ENCODE measurements around the gene GGA2.

DNA sequence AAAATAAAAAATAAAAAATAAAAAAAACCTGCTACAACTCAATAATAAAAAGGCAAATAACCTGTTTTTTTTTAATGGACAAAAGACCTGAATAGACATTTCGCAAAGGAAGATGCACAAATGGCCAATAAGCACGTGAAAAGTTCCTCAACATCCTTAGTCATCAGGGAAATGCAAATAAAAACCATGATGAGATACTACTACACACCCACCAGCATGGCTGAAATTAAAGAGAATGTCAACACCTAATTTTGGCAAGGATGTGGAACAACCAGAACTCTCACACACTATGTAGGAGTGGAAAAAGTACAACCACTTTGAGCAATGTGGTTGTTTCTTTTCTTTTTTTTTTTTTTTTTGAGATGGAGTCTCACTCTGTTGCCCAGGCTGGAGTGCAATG is 81.9 kb downstream of the GGA2 start:
- TF ChIP-seq POLR2A (IDR thresholded peaks at IDR 0.05) (no peak), POLR2AphosphoS5 (IDR thresholded peaks at IDR 0.05) (no peak), EP300 (IDR thresholded peaks at IDR 0.05) (no peak)
- TF ChIP-seq, protein P1, sequence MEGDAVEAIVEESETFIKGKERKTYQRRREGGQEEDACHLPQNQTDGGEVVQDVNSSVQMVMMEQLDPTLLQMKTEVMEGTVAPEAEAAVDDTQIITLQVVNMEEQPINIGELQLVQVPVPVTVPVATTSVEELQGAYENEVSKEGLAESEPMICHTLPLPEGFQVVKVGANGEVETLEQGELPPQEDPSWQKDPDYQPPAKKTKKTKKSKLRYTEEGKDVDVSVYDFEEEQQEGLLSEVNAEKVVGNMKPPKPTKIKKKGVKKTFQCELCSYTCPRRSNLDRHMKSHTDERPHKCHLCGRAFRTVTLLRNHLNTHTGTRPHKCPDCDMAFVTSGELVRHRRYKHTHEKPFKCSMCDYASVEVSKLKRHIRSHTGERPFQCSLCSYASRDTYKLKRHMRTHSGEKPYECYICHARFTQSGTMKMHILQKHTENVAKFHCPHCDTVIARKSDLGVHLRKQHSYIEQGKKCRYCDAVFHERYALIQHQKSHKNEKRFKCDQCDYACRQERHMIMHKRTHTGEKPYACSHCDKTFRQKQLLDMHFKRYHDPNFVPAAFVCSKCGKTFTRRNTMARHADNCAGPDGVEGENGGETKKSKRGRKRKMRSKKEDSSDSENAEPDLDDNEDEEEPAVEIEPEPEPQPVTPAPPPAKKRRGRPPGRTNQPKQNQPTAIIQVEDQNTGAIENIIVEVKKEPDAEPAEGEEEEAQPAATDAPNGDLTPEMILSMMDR (IDR thresholded peaks at IDR 0.05) = no peak

Data from gastroesophageal sphincter (tissue), 3 donors.